ENCODE results near the gene EML1. TPM values are rescaled to one million over a fixed set of nuclear protein-coding genes. Genes with fewer than 3 reads are reported as not detected.

EML1 gene
- total RNA-seq, 3 donors from 2014 or later, result 5.4 to 82.5 (median 8.1) TPM

DNA sequence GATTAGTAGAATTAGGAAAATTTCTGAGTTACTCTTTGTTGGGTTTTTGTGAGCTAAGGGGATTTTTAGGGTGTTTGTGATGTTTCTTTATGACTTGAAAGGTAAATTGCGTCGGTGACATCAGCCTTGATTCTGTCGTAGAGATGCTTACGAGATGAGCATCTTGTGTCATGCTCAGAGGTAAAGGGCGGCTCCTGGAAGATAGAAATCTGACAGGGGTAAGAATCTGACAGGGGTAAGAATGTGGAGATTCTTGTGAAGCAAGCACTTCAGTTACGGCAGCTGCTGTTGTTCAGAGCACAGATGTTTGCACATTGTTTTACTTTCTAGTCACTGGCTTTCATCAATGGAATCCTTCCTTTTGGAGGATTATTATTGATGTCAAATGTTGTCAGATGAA is 22.5 kb downstream of the EML1 start:
- ATAC-seq (no peak), DNase-seq (no peak)
- no peak overlapping the region for H3K4me3 ChIP-seq
- TF ChIP-seq, protein P1, sequence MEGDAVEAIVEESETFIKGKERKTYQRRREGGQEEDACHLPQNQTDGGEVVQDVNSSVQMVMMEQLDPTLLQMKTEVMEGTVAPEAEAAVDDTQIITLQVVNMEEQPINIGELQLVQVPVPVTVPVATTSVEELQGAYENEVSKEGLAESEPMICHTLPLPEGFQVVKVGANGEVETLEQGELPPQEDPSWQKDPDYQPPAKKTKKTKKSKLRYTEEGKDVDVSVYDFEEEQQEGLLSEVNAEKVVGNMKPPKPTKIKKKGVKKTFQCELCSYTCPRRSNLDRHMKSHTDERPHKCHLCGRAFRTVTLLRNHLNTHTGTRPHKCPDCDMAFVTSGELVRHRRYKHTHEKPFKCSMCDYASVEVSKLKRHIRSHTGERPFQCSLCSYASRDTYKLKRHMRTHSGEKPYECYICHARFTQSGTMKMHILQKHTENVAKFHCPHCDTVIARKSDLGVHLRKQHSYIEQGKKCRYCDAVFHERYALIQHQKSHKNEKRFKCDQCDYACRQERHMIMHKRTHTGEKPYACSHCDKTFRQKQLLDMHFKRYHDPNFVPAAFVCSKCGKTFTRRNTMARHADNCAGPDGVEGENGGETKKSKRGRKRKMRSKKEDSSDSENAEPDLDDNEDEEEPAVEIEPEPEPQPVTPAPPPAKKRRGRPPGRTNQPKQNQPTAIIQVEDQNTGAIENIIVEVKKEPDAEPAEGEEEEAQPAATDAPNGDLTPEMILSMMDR (IDR thresholded peaks at IDR 0.05), result no peak
- no peaks in the 10 kb centered on the region for H3K4me1 ChIP-seq (ENCODE audit: low read depth)
- no peaks in the 10 kb centered on the region for H3K36me3 ChIP-seq (ENCODE audit: low read depth)
- H3K9me3 ChIP-seq, result no peaks in the 10 kb centered on the region
- intact Hi-C loops (cut with DNase I, micrococcal nuclease), result no loop called here

GRCh38 chr14:99816217-99816616 is 23.0 kb downstream of the EML1 start:
- no peaks in the 10 kb centered on the region for H3K36me3 ChIP-seq (ENCODE audit: low read depth)
- H3K4me3 ChIP-seq, result no peak overlapping the region
- TF ChIP-seq, protein P1 (IDR thresholded peaks at IDR 0.05), result no peak
- no peak for DNase-seq
- intact Hi-C loops (cut with DNase I, micrococcal nuclease), result no loop called here
- no peaks in the 10 kb centered on the region for H3K9me3 ChIP-seq
- no peak for ATAC-seq
- no peaks in the 10 kb centered on the region for H3K4me1 ChIP-seq (ENCODE audit: low read depth)

DNA sequence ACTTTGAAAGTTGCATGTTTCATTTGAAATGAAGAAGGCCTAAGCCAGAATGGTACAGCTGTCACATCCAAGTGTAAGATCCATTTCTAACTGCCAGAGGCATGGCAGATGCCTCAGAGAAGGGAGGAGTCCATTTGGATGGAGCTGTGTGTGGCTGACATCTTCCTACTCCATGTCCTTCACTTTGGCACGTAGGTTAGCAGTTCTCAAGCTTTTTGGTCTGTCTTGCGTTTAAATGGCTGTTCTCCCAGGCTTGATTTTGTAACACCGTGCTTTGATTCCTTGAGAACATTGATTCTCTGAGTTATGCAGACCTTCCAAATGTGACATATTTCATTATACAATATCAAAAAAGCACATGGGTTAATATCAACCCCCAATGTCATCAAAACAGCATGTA is 23.4 kb downstream of the EML1 start:
- DNase-seq, result no peak
- TF ChIP-seq, protein P1 (IDR thresholded peaks at IDR 0.05), result no peak
- no peak for ATAC-seq
- Histone ChIP-seq H3K36me3 (ENCODE audit: low read depth) (no peaks in the 10 kb centered on the region), H3K9me3 (no peaks in the 10 kb centered on the region), H3K4me3 (no peak overlapping the region), H3K4me1 (ENCODE audit: low read depth) (no peaks in the 10 kb centered on the region)
- intact Hi-C loops (cut with DNase I, micrococcal nuclease), result no loop called here

- Histone ChIP-seq H3K36me3 (ENCODE audit: low read depth) (no peaks in the 10 kb centered on the region), H3K4me1 (ENCODE audit: low read depth) (no peaks in the 10 kb centered on the region), H3K4me3 (no peak overlapping the region), H3K9me3 (no peaks in the 10 kb centered on the region)
- DNase-seq (no peak), ATAC-seq (no peak)
- TF ChIP-seq, protein P1 (IDR thresholded peaks at IDR 0.05), result no peak
- intact Hi-C loops (cut with DNase I, micrococcal nuclease), result no loop called here
Measured at GRCh38 chr14:99817331-99817730, 24.1 kb downstream of the EML1 start.

DNA sequence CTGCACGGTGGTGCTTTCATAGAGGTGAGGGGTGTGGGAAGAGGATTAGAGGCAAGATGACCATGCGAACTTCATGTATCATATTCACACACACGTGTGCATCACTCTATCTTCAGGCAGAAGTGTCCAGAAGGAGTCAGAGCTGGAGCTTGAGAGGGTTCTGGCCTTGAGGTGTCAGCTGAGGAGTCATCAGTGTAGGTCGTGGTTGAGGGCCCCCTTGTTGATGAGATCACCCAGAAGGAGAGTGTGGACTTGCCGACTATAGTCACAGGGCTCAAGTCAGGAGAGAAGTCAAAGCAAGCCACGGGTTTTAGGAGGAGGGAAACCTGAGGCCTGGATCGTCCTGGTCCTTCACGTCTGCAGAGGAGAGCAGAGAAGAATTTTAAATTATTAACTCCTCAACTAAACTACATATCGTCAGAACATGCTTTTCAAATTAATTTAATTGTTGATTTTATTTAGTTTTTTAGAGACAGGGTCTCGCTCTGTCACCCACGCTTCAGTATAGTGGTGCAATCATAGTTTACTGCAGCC is 25.4 kb downstream of the EML1 start:
- intact Hi-C loops (cut with DNase I, micrococcal nuclease), result no loop called here
- no peaks in the 10 kb centered on the region for H3K9me3 ChIP-seq
- DNase-seq, result no peak
- no peak overlapping the region for H3K4me3 ChIP-seq
- no peaks in the 10 kb centered on the region for H3K4me1 ChIP-seq (ENCODE audit: low read depth)
- no peak for ATAC-seq
- TF ChIP-seq, protein P1 (IDR thresholded peaks at IDR 0.05), result no peak
- no peaks in the 10 kb centered on the region for H3K36me3 ChIP-seq (ENCODE audit: low read depth)

- no peak overlapping the region for H3K4me3 ChIP-seq
- H3K4me1 ChIP-seq (ENCODE audit: low read depth), result no peaks in the 10 kb centered on the region
- intact Hi-C loops (cut with DNase I, micrococcal nuclease), result no loop called here
- no peaks in the 10 kb centered on the region for H3K9me3 ChIP-seq
- ATAC-seq (no peak), DNase-seq (no peak)
- H3K36me3 ChIP-seq (ENCODE audit: low read depth), result no peaks in the 10 kb centered on the region
- TF ChIP-seq, protein P1 (IDR thresholded peaks at IDR 0.05), result no peak
Measured at GRCh38 chr14:99819514-99819913, 26.3 kb downstream of the EML1 start.
